H1 (cell line): ENCODE measurements around the gene FSTL4. TPM values are rescaled to one million over a fixed set of nuclear protein-coding genes. Genes with fewer than 3 reads are reported as not detected.

Source experiments
- CTCF ChIA-PET: fragments of 300-600 bp; sonication (Branson Sonifier 250); formaldehyde crosslinking; loops from one replicate; lab custom pipeline; 2021; ENCODE audit not compliant: partially characterized antibody; lab: Charles Lee
- POLR2A ChIA-PET: fragments of 300-600 bp; sonication (Branson Sonifier 250); formaldehyde crosslinking; loops from one replicate; lab custom pipeline; 2021; ENCODE audit warnings: inconsistent platforms; ENCODE audit not compliant: partially characterized antibody; lab: Charles Lee
- DNase-seq, 2 experiments: peaks; one replicate each; pipeline versions ENCODE4 v3.0.0 to v3.0.0-alpha.2; 2010 to 2022; ENCODE audit warnings: low spot score in 2 of 2, low read depth in 1 of 2, mixed read lengths in 1 of 2
- FAIRE-seq: peaks from 2 replicates; lab custom pipeline; 2011; peaks lifted over from hg19 to GRCh38; lab: Jason Lieb, UNC
- H2AFZ ChIP-seq: 2 replicates; pipeline ENCODE4 v1.8.1; 2012; ENCODE audit warnings: low read length, inconsistent platforms
- H2AK5ac ChIP-seq: 2 replicates; pipeline ENCODE4 v1.6.1; 2013; ENCODE audit warnings: low read depth, low read length
- H2BK120ac ChIP-seq: replicated peaks from 2 replicates; pipeline ENCODE3; 2013; ENCODE audit warnings: low read depth, low read length, inconsistent platforms
- H2BK12ac ChIP-seq: 2 replicates; pipeline ENCODE4 v1.6.1; 2013; ENCODE audit warnings: low read depth, low read length
- H2BK15ac ChIP-seq: 2 replicates; pipeline ENCODE4 v1.6.1; 2013; ENCODE audit warnings: low read length
- H2BK20ac ChIP-seq: 2 replicates; pipeline ENCODE4 v1.6.1; 2013; ENCODE audit warnings: low read length
- H2BK5ac ChIP-seq: 2 replicates; pipeline ENCODE4 v1.6.1; 2013; ENCODE audit warnings: low read depth, low read length
- H3K14ac ChIP-seq: 2 replicates; pipeline ENCODE4 v1.6.1; 2013; ENCODE audit warnings: inconsistent platforms; ENCODE audit not compliant: insufficient read length
- H3K18ac ChIP-seq: 2 replicates; pipeline ENCODE4 v1.6.1; 2013; ENCODE audit warnings: low read length; ENCODE audit errors: extremely low read depth
- H3K23ac ChIP-seq: 2 replicates; pipeline ENCODE4 v1.6.1; 2013; ENCODE audit warnings: inconsistent platforms; ENCODE audit not compliant: insufficient read length
- H3K23me2 ChIP-seq: 2 replicates; pipeline ENCODE4 v1.6.1; 2013; ENCODE audit warnings: low read depth, low read length
- H3K27ac ChIP-seq: 2 replicates; pipeline ENCODE4 v1.6.1; 2011; ENCODE audit warnings: low read depth, low read length, inconsistent platforms
- H3K27me3 ChIP-seq, 4 experiments: replicated peaks in 1 of 4; 1 replicate in 1 of 4; 2 replicates in 3 of 4; pipeline versions ENCODE4 v1.6.1 to v1.8.1; 2011 to 2013; ENCODE audit warnings: low read length in 3 of 4, mild to moderate bottlenecking in 3 of 4, inconsistent platforms in 2 of 4, mixed read lengths in 2 of 4, moderate library complexity in 1 of 4; ENCODE audit not compliant: control insufficient read depth in 3 of 4, insufficient read depth in 3 of 4; ENCODE audit errors: extremely low read depth in 1 of 4
- H3K36me3 ChIP-seq, 4 experiments: 2 replicates each; pipeline versions ENCODE4 v1.6.1 to v1.8.1; 2011 to 2013; ENCODE audit warnings: mild to moderate bottlenecking in 4 of 4, low read length in 3 of 4, moderate library complexity in 2 of 4, control low read depth in 1 of 4, inconsistent platforms in 1 of 4; ENCODE audit not compliant: insufficient read depth in 4 of 4, control insufficient read depth in 2 of 4
- H3K4ac ChIP-seq: replicated peaks from 2 replicates; pipeline ENCODE3; 2013; ENCODE audit warnings: low read length, low read depth, mixed read lengths, inconsistent platforms; ENCODE audit not compliant: insufficient read length
- H3K4me1 ChIP-seq, 4 experiments: replicated peaks in 1 of 4; 1 replicate in 1 of 4; 2 replicates in 3 of 4; pipeline versions ENCODE4 v1.6.1 to v1.8.1; 2011 to 2013; ENCODE audit warnings: low read length in 3 of 4, inconsistent platforms in 2 of 4, mixed read lengths in 1 of 4; ENCODE audit not compliant: insufficient read depth in 4 of 4, control insufficient read depth in 3 of 4
- H3K4me2 ChIP-seq, 2 experiments: 2 replicates each; pipeline versions ENCODE4 v1.6.1 to v1.8.1; 2011 to 2013; ENCODE audit warnings: low read depth in 2 of 2, low read length in 2 of 2, control low read depth in 1 of 2, inconsistent platforms in 1 of 2, mild to moderate bottlenecking in 1 of 2; ENCODE audit not compliant: insufficient read depth in 1 of 2
- H3K4me3 ChIP-seq, 4 experiments: fragments of 200-600, 300-600 bp in 1 of 4; sonication (generic), shearing (Covaris generic), sonication (Bioruptor Twin) in 1 of 4; 2 replicates each; pipeline versions ENCODE4 v1.5.1 to v1.8.1; 2011 to 2016; ENCODE audit warnings: low read length in 4 of 4, low read depth in 3 of 4, control low read depth in 2 of 4, inconsistent platforms in 2 of 4, mild to moderate bottlenecking in 2 of 4, mixed read lengths in 1 of 4, moderate library complexity in 1 of 4; ENCODE audit not compliant: insufficient read depth in 2 of 4; ENCODE audit errors: extremely low read depth in 1 of 4
- H3K56ac ChIP-seq: replicated peaks from 2 replicates; pipeline ENCODE3; 2013; ENCODE audit warnings: low read depth, mild to moderate bottlenecking, mixed read lengths, low read length, inconsistent platforms; ENCODE audit not compliant: insufficient read length
- H3K79me1 ChIP-seq: 2 replicates; pipeline ENCODE4 v1.6.1; 2013; ENCODE audit warnings: low read depth, low read length, control low read depth
- H3K79me2 ChIP-seq, 2 experiments: 2 replicates each; pipeline versions ENCODE4 v1.6.1 to v1.8.1; 2012 to 2013; ENCODE audit warnings: low read length in 2 of 2, mild to moderate bottlenecking in 2 of 2, inconsistent platforms in 1 of 2; ENCODE audit not compliant: insufficient read depth in 2 of 2, control insufficient read depth in 1 of 2
- H3K9ac ChIP-seq, 4 experiments: replicated peaks in 1 of 4; 1 replicate in 1 of 4; 2 replicates in 3 of 4; pipeline versions ENCODE4 v1.6.1 to v1.8.1; 2011 to 2013; ENCODE audit warnings: low read depth in 3 of 4, low read length in 3 of 4, control low read depth in 2 of 4, mild to moderate bottlenecking in 2 of 4, moderate library complexity in 2 of 4, inconsistent platforms in 1 of 4; ENCODE audit errors: extremely low read depth in 1 of 4
- H3K9me3 ChIP-seq, 2 experiments: 2 replicates each; pipeline versions ENCODE4 v1.6.1 to v1.8.1; 2012 to 2013; ENCODE audit warnings: mild to moderate bottlenecking in 2 of 2, moderate library complexity in 2 of 2, control low read depth in 1 of 2, inconsistent platforms in 1 of 2, low read depth in 1 of 2, low read length in 1 of 2, mixed read lengths in 1 of 2; ENCODE audit not compliant: insufficient read depth in 2 of 2
- H4K20me1 ChIP-seq, 2 experiments: replicated peaks in 1 of 2; 2 replicates each; pipeline versions ENCODE3 to v1.8.1; 2011 to 2013; ENCODE audit warnings: inconsistent platforms in 2 of 2, low read length in 2 of 2, mild to moderate bottlenecking in 1 of 2; ENCODE audit not compliant: insufficient read depth in 2 of 2, control insufficient read depth in 1 of 2
- H4K5ac ChIP-seq: 2 replicates; pipeline ENCODE4 v1.6.1; 2013; ENCODE audit warnings: low read length, low read depth, mixed read lengths, inconsistent platforms; ENCODE audit not compliant: insufficient read length
- H4K8ac ChIP-seq: 2 replicates; pipeline ENCODE4 v1.8.0; 2013; ENCODE audit warnings: mild to moderate bottlenecking, moderate library complexity, low read length, inconsistent platforms; ENCODE audit not compliant: insufficient read depth; ENCODE audit errors: extremely low read depth
- H4K91ac ChIP-seq: replicated peaks from 2 replicates; pipeline ENCODE3; 2013; ENCODE audit warnings: low read length, mixed read lengths, inconsistent platforms; ENCODE audit not compliant: insufficient read length
- EZH2 ChIP-seq: fragments of 200-600 bp; sonication (generic); IDR thresholded peaks from 2 replicates; pipeline ENCODE4 v1.7.1; 2012; ENCODE audit warnings: low read depth, mild to moderate bottlenecking, moderate library complexity, low read length, inconsistent platforms; ENCODE audit not compliant: severe bottlenecking
- SAP30 ChIP-seq: fragments of 300-600 bp; sonication (generic); IDR thresholded peaks from 2 replicates; pipeline ENCODE4 v1.7.1; 2012; ENCODE audit warnings: low read length, moderate library complexity, mild to moderate bottlenecking, inconsistent platforms; ENCODE audit not compliant: insufficient read depth, insufficient replicate concordance
- SIRT6 ChIP-seq: IDR thresholded peaks from one replicate; pipeline ENCODE4 v1.7.1; 2012; ENCODE audit warnings: low read length, inconsistent platforms
- ZNF274 ChIP-seq: IDR thresholded peaks from 2 replicates; pipeline ENCODE4 v1.7.0; 2012; ENCODE audit warnings: low read length, borderline replicate concordance; ENCODE audit errors: extremely low read depth
- WGBS, 2 experiments: shearing (Covaris generic) in 1 of 2; methylation state at CpG; one replicate each; pipeline versions ENCODE4 v1.1.6 to v1.1.7; 2013 to 2015; ENCODE audit warnings: low lambda C conversion rate in 2 of 2, mixed read lengths in 2 of 2, inconsistent platforms in 1 of 2, low coverage in 1 of 2, missing lambda C conversion rate in 1 of 2; ENCODE audit not compliant: insufficient replicate concordance in 2 of 2, insufficient coverage in 1 of 2, insufficient read length in 1 of 2; ENCODE audit errors: extremely low coverage in 1 of 2, missing lambda C conversion rate in 1 of 2; 5-methylcytosine and 5-hydroxymethylcytosine counted together
- polyA plus RNA-seq, 7 experiments: library from polyadenylated mRNA; depleted of rRNA in 3 of 7; stranded (reverse) in 5 of 7; unstranded in 2 of 7; fragments of >200 nt in 5 of 7; fragments of 200-250 nt in 2 of 7; gene quantifications; 1 replicate in 5 of 7; 2 replicates in 1 of 7; 4 replicates in 1 of 7; pipeline versions ENCODE4 v1.2.1 to v1.2.3, GENCODE V29; 2011 to 2013; ENCODE audit warnings: missing spikeins in 2 of 7, mixed read lengths in 2 of 7
- total RNA-seq: library from RNA; stranded (reverse); fragmentation: NEBNext Ultra II Directional; extraction: Animal tissue kit (Norgen Biotek cat#: 25700); gene quantifications from 2 replicates; pipeline ENCODE4 v1.2.1, GENCODE V29; 2021
- TF ChIP-seq, protein P1 (sequence below), 3 experiments: IDR thresholded peaks; 1 replicate in 2 of 3; 2 replicates in 1 of 3; pipeline versions ENCODE4 v1.5.1 to v1.6.1; 2011; ENCODE audit warnings: low read length in 3 of 3, mild to moderate bottlenecking in 3 of 3, inconsistent platforms in 2 of 3, low read depth in 1 of 3, moderate library complexity in 1 of 3; ENCODE audit not compliant: insufficient read depth in 1 of 3; ENCODE audit errors: control extremely low read depth in 1 of 3

Gene FSTL4
- total and polyA plus RNA-seq, 2 of the 8 experiments (the other 6 are each of a cell fraction or from before 2014, with no cell fraction given): 3.1 to 4.1 TPM

- DNase-seq: no peak
- 84% methylated on average over 4 of the region's 4 CpGs; no CpG with 5 or more reads in 1 of the 2 experiments for WGBS, 2 experiments
- H3K9ac ChIP-seq: no peak overlapping the region
These were observed 349.7 kb downstream of the FSTL4 start for GRCh38 chr5:133262690-133263089.

More at GRCh38 chr5:133262690-133263089, 349.7 kb downstream of the FSTL4 start:
- Histone ChIP-seq H3K4me1 (no peaks in the 10 kb centered on the region), H2BK15ac (no peak overlapping the region), H3K23ac (no peak overlapping the region), H2AFZ (no peak overlapping the region), H2BK20ac (no peak overlapping the region), H4K8ac (no peak overlapping the region), H2BK120ac (no peak overlapping the region), H4K5ac (no peak overlapping the region), H3K79me1 (no peaks in the 10 kb centered on the region), H3K27me3 (no peaks in the 10 kb centered on the region), H4K20me1 (no peaks in the 10 kb centered on the region), H3K4me2 (no peak overlapping the region), H3K23me2 (no peaks in the 10 kb centered on the region; the same call in 1 of the 2 replicates), H3K27ac (no peak overlapping the region), H4K91ac (no peak overlapping the region), H2BK5ac (no peak overlapping the region), H3K56ac (no peak overlapping the region), H3K4me3 (no peak overlapping the region), H2AK5ac (no peak overlapping the region), H3K4ac (no peak overlapping the region), H3K79me2 (no peaks in the 10 kb centered on the region), H3K9me3 (no peaks in the 10 kb centered on the region), H3K18ac (no peak overlapping the region), H2BK12ac (no peak overlapping the region), H3K14ac (no peak overlapping the region), H3K36me3 (no peaks in the 10 kb centered on the region; a peak in 1 of 8 replicates)
- ChIA-PET CTCF (interaction anchor here (1.3 to 7.3 kb wide), 8 partner anchors 8 to 151 kb away, joined by 3 to 62 read pairs (median 6); no protein-coding TSS in a partner anchor), POLR2A (no interaction called here)
- no peak for FAIRE-seq
- TF ChIP-seq SIRT6 (no peak), SAP30 (no peak), ZNF274 (no peak), EZH2 (no peak)
- TF ChIP-seq, protein P1, sequence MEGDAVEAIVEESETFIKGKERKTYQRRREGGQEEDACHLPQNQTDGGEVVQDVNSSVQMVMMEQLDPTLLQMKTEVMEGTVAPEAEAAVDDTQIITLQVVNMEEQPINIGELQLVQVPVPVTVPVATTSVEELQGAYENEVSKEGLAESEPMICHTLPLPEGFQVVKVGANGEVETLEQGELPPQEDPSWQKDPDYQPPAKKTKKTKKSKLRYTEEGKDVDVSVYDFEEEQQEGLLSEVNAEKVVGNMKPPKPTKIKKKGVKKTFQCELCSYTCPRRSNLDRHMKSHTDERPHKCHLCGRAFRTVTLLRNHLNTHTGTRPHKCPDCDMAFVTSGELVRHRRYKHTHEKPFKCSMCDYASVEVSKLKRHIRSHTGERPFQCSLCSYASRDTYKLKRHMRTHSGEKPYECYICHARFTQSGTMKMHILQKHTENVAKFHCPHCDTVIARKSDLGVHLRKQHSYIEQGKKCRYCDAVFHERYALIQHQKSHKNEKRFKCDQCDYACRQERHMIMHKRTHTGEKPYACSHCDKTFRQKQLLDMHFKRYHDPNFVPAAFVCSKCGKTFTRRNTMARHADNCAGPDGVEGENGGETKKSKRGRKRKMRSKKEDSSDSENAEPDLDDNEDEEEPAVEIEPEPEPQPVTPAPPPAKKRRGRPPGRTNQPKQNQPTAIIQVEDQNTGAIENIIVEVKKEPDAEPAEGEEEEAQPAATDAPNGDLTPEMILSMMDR (IDR thresholded peaks at IDR 0.05; ENCODE audit: control extremely low read depth in 1 of 3, insufficient read depth in 1 of 3, low read depth in 1 of 3, low read length in 3 of 3): no peak
